ENCODE results near the gene RAB17.
"Not testable (repeated sequence)": the region's sequence is repeated elsewhere in the genome, so short reads cannot be mapped to it uniquely, and the experiment has no call there.

RAB17 gene

DNA sequence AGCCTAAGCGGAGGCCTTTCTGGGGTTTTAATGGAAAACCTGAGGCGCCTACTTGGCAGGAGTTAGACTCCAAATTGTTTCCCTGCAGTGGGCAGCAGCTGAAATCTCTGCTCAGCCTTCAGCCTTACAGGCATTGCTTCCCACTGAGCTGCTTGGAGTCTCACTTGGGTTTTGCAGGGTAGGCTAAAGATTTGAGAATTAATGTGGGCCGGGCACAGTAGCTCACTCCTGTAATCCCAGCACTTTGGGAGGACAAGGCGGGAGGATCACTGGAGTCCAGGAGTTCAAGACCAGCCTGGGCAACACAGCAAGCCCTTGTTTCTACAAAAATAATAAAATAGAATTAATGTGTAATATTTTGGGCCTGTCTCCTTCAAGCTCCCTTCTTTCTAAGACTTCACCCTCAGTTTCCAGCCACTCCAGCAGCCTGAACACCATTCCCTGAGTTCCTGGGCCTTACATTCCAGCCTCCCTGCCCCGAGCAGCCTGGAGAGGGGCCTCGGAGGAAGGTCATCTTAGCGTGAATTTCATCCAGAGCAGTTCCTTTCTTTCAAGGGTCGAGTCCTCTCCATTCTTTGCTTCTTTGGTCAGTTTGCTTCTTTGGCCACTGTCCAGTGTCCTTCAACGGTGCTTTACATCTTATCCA lies 9.1 kb upstream of the RAB17 start:
- no peak for DNase-seq (ENCODE audit: low read depth in 3 of 3)

DNA sequence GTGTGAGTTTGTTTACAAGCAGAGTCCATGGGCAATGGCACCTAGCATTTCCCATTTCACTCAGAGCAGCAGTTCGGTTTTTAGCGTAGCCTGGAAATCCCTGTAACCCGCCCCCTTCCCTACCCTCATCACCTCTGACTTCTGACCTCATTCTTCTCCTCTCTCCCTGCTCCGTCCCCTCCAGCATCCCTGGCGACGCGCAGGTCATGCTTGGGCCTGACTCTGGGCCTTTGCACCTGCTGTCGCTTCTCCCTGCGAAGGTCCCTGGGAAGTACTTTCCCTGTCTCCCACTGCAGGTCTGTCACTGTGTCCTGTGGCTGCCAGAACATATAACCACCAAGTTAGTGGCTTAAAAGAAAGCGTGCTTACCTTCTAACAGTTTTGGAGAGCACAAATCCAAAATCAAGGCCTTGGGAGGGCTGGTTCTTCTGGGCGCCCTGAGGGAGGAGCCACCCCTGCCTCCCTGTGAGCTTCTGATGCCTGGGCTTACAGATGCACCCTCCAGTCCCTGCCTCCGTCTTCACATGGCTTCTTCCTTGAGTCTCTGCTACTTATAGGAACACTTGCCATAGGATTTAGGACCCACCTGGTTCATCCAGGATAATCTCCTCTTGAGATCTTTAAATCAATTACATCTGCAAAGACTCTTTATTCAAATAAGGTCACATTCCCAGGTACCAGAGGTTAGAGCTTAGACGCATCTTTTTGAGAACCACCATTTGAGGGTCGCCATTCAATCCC lies 8.1 kb upstream of the RAB17 start:
- DNase-seq (ENCODE audit: low read depth in 3 of 3) = no peak

DNA sequence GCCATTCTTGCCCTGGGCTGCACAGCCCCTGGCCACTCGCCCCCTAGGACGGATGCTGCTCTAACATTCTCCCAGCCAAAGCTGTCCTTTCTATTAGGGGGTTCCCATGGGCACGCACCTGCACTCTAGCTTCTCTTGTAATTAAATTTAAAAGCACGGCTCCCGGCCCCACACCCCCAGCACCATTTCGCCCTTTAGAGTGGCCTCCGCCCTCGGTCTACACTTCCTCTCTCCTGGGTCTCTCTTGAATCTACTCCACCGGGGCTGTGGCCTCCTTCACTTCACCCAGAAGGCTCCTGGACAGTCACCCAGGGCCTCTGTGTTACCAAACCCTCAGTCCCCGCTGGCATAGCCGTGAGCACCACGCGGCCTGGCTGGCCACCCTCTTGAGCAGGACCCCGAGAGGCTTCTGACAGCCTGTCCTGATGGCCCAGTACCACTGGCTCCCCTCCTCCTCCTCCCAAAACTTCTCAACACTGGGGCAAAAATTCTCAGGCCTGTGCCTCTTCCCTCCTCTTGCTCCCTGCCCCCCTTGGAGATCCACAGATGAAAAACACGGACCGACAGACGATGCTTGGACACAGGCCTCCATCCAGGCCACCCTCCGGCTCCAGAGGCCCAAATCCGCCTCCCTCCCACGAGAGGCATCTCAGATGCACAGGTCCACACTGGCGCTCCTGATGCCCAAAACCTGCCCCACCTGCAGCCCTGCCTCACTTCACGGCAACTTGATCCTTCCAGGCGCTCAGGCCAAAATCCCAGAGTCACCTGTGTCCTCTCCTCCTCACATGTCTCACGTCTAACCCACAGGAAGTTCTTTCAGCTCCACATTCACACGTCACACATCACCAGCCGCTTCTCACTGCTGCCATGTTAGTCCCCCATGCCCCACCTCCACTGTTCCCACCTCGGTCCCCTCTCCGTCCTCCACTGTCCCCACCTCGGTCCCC lies 6.9 kb upstream of the RAB17 start:
- no peak for DNase-seq (ENCODE audit: low read depth in 3 of 3)

DNA sequence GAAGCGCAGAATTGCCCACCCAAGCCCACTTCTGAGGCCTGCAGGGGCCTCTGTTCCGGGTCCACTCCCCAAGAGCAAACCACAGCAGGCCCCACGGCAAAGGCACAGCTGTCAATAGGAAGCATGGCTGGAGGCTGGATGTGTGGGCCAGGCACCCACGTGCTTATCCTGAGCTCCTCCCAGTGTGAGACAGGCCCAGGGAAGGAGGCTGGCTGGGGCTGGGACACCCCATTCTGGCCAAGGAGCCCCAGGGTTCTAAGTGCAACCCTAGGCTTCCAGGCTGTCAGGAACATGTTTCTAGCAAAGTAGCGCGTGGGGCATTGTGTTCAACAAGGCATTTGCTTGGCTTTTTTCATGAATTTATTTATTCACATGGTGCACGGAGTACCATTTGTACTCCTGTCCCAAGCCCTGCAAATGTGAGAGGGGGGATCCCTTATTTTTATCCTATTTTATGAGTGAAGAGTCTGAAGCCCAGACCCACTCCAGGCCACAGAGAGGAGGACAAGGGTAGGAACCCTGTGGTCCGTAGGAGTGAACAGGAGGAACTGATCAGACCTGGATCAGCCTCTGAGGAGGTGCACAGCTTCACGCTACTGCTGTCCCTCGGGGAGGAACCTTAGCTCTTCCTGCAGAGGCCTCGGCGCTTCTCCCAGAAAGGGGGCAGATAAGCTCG lies 6.1 kb upstream of the RAB17 start:
- no peak for DNase-seq (ENCODE audit: low read depth in 3 of 3)

DNA sequence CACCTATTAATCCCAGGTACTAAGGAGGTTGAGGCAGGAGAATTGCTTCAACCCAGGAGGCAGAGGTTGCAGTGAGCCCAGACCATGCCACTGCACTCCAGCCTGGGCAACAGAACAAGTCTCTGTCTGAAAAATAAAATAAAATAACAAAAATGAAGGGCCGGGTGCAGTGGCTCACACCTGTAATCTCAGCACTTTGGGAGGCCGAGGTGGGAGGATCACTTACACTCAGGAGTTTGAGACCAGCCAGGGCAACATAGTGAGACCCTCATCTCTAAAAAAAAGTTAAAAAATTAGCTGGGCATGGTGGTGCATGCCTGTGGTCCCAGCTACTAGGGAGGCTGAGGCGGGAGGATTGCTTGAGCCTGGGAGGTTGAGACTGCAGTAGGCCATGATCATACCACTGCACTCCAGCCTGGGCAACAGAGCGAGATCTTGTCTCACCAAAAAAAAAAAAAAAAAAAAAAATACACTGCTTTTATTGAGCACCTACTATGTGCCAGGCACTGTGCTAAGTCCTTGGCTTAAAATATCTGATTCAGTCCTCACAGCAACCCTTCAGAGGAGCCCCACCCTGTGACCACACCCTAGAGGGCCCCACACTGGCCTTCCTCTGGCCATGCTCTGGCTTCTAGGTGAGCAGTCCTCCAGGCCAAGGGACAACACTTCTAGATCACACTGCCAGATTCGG lies 5.4 kb upstream of the RAB17 start:
- DNase-seq (ENCODE audit: low read depth in 3 of 3) = not testable (repeated sequence)

DNA sequence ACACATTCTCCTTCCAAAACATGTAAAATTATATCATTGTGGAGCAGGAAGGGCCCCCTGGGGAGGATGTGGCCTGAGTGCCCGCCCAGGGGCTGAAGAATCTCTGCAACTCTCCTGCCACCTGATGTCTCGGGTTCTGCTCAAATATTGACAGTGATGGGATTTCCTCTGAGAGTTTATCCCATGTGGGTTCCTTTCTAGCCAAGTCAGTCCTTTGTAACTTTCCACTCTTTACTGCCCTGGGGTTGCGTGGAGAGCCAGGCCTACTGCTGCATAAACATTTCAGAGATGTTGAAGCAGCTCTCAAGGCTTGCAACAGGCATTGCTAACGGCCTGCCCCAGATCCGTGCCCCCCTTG lies 4.0 kb upstream of the RAB17 start:
- DNase-seq (ENCODE audit: low read depth in 3 of 3) = no peak

DNA sequence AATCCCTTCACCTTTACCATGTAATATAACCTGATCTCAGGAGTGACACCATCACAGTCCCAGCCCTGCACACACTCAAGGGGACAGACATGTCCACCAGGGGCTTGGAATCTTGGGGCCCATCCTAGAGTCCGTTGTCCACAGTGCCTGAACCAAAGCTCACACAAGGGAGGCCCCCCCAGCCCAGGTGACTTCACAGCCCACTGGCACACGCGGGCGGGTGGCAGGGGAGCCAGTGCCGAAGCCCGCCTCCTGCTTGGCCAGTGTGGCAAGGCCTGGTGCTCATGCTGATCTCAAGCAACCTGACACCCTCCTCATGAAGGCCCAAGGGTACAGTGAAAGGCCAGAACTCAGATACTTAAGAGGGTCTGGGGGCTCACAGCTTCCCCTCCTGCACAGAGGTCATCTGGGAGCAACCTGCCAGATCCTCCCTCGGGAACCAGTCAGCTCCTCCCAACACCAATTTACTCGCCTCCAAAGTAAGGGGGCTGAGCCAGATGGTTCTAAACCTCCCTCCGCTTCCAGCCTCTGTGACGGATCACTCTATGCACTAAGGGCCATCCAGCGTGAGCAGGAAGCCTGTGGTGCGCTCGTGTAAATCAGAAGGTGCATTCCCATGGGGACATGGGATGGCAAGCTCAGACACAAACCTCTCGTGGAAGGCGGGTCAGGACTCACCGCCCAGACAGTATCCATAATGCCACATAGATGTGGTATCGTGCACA lies 3.2 kb upstream of the RAB17 start:
- no peak for DNase-seq (ENCODE audit: low read depth in 3 of 3)

DNA sequence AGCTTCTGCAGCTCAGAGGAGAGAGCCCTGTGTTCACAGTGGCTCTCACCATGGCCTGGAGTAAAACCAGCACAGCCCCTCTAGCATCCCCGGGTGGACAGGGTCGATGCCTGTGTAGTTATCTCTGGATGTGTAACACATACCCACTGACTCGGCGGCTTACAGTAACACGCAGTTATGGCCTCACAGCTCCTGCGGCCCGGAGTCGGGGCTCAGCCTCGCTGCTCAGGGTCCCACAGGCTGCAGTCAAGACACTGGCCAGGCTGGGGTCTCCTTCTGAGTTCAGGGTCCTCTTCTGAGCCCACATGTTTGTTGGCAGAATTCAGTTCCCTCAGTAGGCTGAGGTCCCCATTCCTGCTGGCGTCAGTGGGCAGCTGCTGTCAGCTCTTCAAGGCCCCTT lies 2.5 kb upstream of the RAB17 start:
- DNase-seq (ENCODE audit: low read depth in 3 of 3) = no peak

DNA sequence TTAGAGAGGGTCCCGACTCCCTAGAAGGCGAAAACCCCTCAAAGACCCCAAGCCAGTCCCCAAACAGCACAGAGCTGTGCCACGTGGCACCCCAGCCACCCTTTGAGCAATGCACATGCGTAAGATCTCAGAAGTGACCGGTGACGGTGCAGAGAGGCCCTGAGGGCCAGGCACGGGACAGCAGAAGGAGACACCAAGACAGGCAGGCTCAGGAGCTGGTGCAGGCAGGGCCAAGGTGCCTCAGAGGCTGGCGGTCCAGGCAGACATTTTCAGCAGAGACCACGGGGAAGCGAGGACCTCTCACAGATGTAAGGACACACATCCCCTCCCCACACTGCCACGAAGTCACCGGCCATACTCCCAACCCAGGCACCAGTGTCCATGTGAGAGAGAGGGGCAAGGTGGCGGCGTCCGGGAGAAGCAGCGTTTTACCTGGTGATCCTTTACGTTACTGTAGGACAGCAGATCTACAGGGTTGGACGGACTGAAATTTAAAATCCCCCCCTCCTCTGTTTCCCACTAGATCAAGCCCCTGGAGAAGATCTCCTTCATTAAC lies 2.0 kb upstream of the RAB17 start:
- no peak for DNase-seq (ENCODE audit: low read depth in 3 of 3)

DNA sequence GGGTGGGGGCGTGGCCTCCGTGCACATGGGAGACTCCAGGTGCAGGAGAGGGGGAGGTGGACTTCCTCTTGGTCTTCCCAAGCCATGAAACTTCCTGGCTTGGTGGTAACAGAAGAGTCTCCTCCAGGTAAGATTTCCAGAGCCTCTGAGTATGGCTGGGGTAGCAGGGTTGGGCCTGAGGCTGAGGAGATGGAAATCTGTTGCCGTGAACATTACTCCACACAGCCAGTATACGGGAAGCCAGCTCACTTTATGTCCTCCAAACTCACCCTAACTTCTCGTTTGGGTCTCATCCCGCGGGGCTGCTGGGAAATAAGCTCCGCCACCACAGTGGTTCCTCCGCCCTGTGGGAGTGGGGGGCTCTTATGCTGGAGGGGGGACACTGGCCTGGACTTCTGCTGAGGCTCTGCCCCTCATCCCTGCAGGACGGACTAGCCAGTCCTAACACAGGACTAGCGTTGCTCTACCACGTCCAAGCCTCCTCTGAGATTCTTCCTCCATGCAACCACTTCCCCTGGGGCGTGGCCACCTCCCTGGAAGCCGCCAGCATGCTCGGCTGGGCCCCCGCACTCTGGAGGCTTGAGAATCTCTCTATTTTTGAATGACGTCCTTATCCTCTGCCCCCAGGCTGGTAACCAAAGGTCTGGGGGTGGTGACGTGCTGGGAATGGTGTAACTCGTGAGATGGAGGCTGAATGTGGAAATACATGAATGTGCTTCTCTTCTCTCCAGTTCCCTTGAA lies 777 bp upstream of the RAB17 start:
- DNase-seq (ENCODE audit: low read depth in 3 of 3) = no peak

DNA sequence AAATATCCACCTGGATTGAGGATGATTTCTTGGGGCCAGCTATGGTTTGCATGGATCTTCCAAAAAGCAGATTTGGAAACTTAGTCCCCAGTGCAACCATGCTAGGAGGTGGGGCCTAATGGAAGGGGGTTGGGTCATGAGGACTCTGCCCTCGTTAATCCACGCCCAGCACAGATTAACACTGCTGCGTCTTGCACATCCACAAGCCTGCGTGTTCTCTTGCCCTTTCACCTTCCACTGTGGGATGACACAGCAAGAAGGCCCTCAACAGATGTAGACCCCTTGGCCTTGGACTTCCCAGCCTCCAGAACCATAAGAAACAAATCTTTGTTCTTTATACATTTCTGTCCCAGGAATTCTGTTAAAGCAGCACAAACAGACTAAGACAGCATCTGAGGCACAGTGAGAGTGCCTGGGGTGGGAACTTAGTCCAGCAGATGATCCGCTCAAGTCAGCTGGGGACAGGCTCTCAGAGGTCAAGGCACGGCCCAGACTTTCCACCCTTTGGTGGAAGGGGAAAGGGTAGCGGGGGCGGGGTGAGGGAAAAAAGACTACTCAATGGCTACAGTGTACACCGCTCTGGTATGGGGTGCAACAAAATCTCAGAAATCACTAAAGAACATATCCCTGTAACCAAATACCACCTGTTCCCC lies 2.4 kb downstream of the RAB17 start:
- DNase-seq (ENCODE audit: low read depth in 3 of 3) = no peak

DNA sequence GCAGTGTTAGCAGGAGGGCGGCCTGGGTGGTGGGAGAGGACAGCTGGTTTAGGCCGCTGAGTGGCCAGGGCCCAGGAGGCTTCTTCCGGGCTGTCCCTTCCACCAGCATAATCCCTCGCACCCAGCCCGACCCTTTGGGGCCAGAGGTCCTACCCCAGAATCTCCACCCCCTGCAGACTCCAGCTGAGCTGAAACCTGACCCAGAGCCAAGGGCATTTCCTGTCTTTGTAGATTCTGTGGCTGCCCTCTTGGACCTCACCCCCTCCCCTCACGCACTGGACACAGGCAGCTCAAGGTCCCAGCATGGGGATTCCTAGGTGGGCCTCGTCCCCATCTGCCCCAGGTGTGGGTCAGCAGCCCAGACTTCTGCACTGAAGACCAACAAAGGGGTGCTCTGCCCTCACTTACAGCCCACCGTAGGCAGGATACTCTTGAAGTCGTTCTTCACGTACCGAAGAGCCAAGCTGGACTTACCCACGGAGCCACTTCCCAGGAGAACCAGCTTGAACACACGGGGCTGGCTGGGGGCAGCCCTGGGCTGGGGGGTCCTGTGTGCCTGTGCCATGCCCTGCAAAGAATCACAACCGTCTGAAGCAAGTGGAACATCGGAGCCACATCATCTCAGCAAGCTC lies 4.8 kb downstream of the RAB17 start:
- no peak for DNase-seq (ENCODE audit: low read depth in 3 of 3)

DNA sequence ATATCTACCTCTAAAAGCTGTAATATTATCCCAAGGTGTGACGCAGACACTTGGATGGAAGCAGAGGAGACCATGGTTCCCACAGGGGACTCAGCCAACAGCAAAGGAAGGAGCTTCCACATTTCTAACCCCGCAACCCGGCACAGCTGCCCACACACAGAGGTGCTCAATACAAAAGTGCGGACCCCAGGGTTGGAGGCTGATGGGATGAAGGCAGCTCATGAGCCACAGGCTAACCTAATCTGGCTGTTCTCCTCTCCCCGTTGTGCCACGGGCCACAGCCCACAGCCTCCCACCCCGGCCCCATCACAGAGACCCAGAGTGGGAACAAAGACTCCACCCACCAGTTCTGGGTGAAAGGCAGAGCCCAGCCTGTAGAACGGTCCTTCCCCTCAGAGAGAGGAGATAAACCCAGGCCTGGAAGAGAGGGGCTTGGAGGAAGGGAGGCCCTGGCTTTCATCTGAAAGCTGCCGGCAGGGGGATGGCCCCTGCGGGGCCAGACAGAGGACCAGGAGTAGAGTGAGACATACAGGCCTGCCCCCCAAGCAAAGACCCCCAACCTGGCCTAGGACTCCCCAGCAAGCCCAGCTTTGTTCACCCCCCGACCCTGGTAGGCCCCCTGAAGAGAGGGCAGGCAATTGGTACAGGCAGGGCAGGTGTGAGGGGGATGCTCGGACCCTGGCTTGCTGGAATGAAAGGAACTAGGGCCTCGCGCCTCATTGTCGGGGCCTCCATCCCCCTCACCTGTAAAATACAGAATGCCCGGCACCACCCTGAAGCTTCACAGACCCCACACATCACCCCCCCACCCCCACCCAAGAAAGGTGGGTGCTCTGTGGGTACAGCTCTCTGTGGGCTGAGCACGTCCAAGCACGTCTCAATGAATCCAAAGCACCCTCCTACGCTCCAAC lies 6.9 kb downstream of the RAB17 start:
- no peak for DNase-seq (ENCODE audit: low read depth in 3 of 3)

DNA sequence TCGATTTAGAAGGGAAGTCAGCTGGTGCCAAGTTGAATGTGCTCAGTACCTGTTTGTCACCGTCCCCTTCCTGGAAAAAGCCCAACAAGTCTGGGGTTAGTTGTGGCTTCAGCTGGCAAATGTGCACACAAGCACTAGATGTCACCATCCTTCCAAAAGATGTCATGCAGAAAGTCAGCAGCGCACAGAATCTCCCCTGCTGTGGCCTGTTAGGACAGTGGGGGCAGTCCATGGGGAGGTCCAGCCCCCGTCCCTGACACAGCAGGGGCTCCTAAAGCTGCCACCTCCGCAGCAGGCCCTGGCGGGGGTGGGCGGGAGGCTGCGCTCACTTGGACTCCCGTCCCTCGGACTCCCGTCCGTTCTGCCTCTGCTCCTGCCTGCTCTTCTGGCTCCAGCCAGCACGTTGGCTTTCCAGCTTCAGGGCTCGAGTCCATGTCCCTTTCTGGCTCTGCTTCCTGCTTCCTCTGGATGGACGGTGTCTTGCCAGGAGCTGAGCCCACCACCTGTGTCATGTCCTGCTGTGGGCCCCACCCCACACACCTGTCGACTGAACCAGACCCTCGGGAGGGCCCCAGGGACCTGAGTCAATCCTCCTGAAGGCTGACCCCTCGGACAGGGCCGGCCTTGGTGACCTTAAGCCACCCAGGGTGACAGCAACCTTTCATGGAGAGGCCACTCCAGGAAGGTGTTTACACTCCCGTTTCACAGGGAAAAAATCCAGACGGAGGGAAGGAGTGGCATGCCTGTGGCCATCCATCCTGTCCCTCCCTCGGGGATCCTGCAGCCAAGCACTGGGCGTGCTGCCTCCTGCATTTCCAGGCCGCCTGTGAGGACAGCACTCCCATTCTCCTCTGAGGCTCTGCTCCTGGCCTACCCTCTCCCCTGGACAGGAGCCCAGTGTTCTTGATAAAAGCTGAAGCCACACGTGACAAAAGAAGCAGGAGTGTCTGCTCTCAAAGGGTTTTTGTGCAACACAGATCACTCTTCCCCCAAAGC lies 8.5 kb downstream of the RAB17 start:
- peak in 2 of 3 experiments; percentile 19 to 24 for DNase-seq (ENCODE audit: low read depth in 3 of 3)

DNA sequence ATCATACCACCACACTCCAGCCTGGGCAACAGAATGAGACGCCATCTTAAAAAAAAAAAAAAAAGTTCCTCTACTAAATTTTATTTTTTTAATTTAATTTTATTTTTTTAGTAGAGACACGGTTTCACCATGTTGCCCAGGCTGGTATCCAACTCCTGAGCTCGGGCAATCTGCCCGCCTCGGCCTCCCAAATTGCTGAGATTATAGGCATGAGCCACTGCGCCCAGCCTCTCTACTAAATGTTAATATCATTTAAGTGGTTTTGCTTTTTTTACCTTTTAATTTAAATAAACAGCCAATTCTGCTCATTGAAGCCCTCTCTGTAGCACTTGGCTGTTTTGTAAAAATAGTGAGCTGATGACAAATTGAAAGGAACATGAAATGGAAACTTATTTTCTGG lies 9.2 kb downstream of the RAB17 start:
- no peak for DNase-seq (ENCODE audit: low read depth in 3 of 3)

Measured in stimulated activated CD4-positive, alpha-beta T cell treated with anti-CD3 and anti-CD28 coated beads, TNF-alpha, amount 100 ng/mL, for 4 hours (primary cell).